Esophagus squamous epithelium (tissue), 5 donors: ENCODE results near the gene ERC2. TPM values are rescaled to one million over a fixed set of nuclear protein-coding genes. Genes with fewer than 3 reads are reported as not detected.
"Not testable (repeated sequence)": the region's sequence is repeated elsewhere in the genome, so short reads cannot be mapped to it uniquely, and the experiment has no call there.

ENCODE experiments used
- DNase-seq: peaks from one replicate; lab custom pipeline; 2025; lab: John Stamatoyannopoulos, UW
- H3K27ac ChIP-seq, 4 donors: fragments of 200-600 bp; sonication (generic); one replicate each; pipeline ENCODE4 v1.5.1; 2016 to 2019; ENCODE audit warnings: mild to moderate bottlenecking in 1 of 4
- H3K27me3 ChIP-seq, 4 donors: fragments of 200-600 bp; sonication (generic); 1 replicate in 3 of 4; 2 replicates in 1 of 4; pipeline versions ENCODE4 v1.5.1 to v1.6.0; 2017 to 2021; ENCODE audit warnings: antibody characterized with exemption in 1 of 4
- H3K36me3 ChIP-seq, 3 donors: fragments of 200-600 bp; sonication (generic); one replicate each; pipeline ENCODE4 v1.5.1; 2016 to 2019
- H3K4me1 ChIP-seq, 3 donors: fragments of 200-600 bp; sonication (generic); one replicate each; pipeline ENCODE4 v1.5.1; 2017 to 2019
- H3K4me3 ChIP-seq, 4 donors: fragments of 200-600 bp; sonication (generic); 1 replicate in 3 of 4; 2 replicates in 1 of 4; pipeline ENCODE4 v1.5.1; 2016 to 2019; ENCODE audit warnings: mild to moderate bottlenecking in 2 of 4, moderate library complexity in 1 of 4
- H3K9me3 ChIP-seq, 3 donors: fragments of 200-600 bp; sonication (generic); one replicate each; pipeline ENCODE4 v1.5.1; 2016 to 2019
- POLR2A ChIP-seq, 4 donors: fragments of 450-650 bp; IDR thresholded peaks; one replicate each; pipeline ENCODE4 v1.6.1; 2017; ENCODE audit warnings: antibody characterized with exemption in 4 of 4, mild to moderate bottlenecking in 4 of 4, moderate library complexity in 3 of 4
- WGBS, 2 donors: methylation state at CpG; one replicate each; pipeline ENCODE4 v1.1.5; 2018; 5-methylcytosine and 5-hydroxymethylcytosine counted together
- intact Hi-C: fragments of 100-400 bp; cut with DNase I; formaldehyde crosslinking; loops from one replicate; pipeline ENCODE4 v1.15.0; 2022
- total RNA-seq, 4 donors: library from RNA; depleted of rRNA; stranded (reverse); fragments of >200 nt; gene quantifications; one replicate each; pipeline ENCODE4 v1.1.0, GENCODE V29; 2016
- TF ChIP-seq, protein P1 (sequence below), 6 experiments: fragments of 450-650 bp in 4 of 6; fragments of 200-600 bp in 2 of 6; sonication (generic) in 2 of 6; IDR thresholded peaks; one replicate each; pipeline ENCODE4 v1.5.1; 2016 to 2019; ENCODE audit warnings: antibody characterized with exemption in 6 of 6, mild to moderate bottlenecking in 4 of 6, moderate library complexity in 4 of 6
- donor health status: DM: yes; HTN: yes; CAD: no.

ERC2 gene
- total RNA-seq, 4 donors from 2014 or later = 0.12 to 1.9 (median 0.86) TPM

DNA sequence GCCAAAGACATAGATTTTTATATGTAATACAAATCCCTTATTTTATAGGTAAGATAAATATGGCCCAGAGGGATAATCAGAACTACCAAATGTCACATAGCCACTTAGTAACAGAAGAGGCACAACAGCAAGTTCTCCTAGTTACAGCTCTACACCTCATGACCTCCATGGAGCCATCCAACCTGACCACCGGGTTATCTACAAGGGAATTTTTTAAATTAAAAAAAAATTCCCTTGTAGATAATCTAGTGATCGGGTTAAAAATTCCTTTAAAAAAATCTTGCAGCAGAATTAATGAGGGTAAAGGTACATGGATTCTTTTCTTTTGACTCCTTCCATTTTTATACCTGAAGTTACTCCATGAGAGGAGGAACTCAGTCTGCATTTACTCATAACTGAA, 615.9 kb downstream of the ERC2 start:
- TF ChIP-seq, protein P1, sequence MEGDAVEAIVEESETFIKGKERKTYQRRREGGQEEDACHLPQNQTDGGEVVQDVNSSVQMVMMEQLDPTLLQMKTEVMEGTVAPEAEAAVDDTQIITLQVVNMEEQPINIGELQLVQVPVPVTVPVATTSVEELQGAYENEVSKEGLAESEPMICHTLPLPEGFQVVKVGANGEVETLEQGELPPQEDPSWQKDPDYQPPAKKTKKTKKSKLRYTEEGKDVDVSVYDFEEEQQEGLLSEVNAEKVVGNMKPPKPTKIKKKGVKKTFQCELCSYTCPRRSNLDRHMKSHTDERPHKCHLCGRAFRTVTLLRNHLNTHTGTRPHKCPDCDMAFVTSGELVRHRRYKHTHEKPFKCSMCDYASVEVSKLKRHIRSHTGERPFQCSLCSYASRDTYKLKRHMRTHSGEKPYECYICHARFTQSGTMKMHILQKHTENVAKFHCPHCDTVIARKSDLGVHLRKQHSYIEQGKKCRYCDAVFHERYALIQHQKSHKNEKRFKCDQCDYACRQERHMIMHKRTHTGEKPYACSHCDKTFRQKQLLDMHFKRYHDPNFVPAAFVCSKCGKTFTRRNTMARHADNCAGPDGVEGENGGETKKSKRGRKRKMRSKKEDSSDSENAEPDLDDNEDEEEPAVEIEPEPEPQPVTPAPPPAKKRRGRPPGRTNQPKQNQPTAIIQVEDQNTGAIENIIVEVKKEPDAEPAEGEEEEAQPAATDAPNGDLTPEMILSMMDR (IDR thresholded peaks at IDR 0.05) = no peak
- no peak for TF ChIP-seq POLR2A (IDR thresholded peaks at IDR 0.05)
- Histone ChIP-seq H3K27ac (no peak overlapping the region), H3K27me3 (no peaks in the 10 kb centered on the region), H3K9me3 (no peaks in the 10 kb centered on the region), H3K36me3 (no peaks in the 10 kb centered on the region), H3K4me1 (no peaks in the 10 kb centered on the region), H3K4me3 (no peak overlapping the region)
- intact Hi-C loops = no loop called here
- WGBS, 2 donors = 85 to 92% methylated on average over 2 of the region's 2 CpGs
- no peak for DNase-seq

DNA sequence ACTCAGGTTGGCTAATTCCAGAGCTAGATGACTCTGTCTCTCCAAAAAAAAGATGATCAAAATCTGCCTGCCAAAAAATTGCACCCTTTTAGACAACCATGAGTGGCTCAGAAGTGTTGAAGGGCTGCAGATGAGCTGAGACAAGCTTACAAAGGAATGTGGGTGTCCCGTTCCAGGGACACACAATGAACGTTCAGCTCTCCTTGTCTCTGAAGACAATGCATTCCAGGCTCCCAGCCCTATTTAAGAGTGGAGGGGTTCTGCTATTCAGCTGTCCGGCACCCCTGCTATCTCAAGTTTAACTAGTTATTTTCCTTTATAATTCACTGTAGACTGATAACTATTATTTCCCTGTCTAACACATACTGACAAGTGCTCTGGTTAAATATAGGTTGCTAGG, 626.1 kb downstream of the ERC2 start:
- no peaks in the 10 kb centered on the region for H3K27me3 ChIP-seq
- no peaks in the 10 kb centered on the region for H3K9me3 ChIP-seq
- no peak overlapping the region for H3K4me3 ChIP-seq
- 40 to 57% methylated on average over 3 of the region's 3 CpGs for WGBS, 2 donors
- H3K4me1 ChIP-seq = no peaks in the 10 kb centered on the region
- intact Hi-C loops = no loop called here
- no peak overlapping the region for H3K27ac ChIP-seq
- TF ChIP-seq, protein P1 (IDR thresholded peaks at IDR 0.05) = no peak
- no peak for TF ChIP-seq POLR2A (IDR thresholded peaks at IDR 0.05)
- H3K36me3 ChIP-seq = no peaks in the 10 kb centered on the region
- no peak for DNase-seq

DNA sequence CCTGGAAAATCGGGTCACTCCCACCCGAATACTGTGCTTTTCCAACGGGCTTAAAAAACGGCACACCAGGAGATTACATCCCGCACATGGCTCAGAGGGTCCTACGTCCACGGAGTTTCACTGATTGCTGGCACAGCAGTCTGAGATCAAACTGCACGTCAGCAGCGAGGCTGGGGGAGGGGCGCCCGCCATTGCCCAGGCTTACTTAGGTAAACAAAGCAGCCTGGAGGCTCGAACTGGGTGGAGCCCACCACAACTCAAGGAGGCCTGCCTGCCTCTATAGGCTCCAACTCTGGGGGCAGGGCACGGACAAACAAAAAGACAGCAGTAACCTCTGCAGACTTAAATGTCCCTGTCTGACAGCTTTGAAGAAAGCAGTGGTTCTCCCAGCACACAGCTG, 636.4 kb downstream of the ERC2 start:
- H3K27me3 ChIP-seq, H3K4me3 ChIP-seq, intact Hi-C loops, H3K4me1 ChIP-seq, DNase-seq, H3K36me3 ChIP-seq, H3K27ac ChIP-seq, H3K9me3 ChIP-seq: not testable (repeated sequence)
- 78 to 84% methylated on average over 3 to 7 of the region's 13 CpGs for WGBS, 2 donors

DNA sequence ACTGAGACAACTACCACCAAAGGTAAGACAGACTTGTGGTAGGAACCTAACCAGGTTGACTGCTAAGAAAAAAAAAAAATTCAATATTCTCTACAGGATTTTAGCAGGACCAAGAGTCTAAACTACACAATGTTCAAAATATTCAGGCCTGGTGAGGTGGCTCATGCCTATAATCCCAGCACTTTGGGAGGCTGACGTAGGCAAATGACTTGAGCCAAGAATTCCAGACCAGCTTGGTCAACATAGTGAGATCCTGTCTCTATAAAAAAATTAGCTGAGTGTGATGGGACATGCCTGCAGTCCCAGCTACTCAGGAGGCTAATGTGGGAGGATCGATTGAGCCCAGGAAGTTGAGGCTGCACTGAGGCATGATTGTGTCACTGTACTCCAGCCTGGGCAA, 639.6 kb downstream of the ERC2 start:
- no peaks in the 10 kb centered on the region for H3K27me3 ChIP-seq
- H3K27ac ChIP-seq = no peak overlapping the region
- no peaks in the 10 kb centered on the region for H3K36me3 ChIP-seq
- WGBS, 2 donors = 47 to 82% methylated on average over 2 of the region's 2 CpGs
- TF ChIP-seq, protein P1 (IDR thresholded peaks at IDR 0.05) = no peak
- TF ChIP-seq POLR2A (IDR thresholded peaks at IDR 0.05) = no peak
- intact Hi-C loops = no loop called here
- no peak overlapping the region for H3K4me3 ChIP-seq
- no peaks in the 10 kb centered on the region for H3K9me3 ChIP-seq
- DNase-seq = no peak
- H3K4me1 ChIP-seq = peaks cover 0 to 7% (median 0%) of the 10 kb centered on the region in 3 donors

DNA sequence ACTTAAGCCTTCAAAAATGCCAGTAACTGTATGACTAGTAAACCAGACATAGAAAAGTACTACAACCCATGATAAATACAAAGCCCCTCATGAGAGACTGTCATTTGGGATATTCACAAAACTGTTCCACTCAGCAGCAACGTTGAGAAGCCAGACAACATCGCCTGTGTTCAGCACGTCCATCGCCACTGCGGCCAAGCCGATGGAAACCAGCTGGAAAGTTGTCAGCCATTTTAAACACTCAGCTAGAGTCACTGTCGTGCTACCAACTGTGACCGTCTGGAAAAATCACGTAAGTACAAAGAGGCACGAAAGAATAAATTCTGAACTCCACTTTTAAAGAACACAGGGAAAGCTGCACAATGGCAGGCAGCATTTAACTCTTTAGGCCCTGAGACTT, 640.5 kb downstream of the ERC2 start:
- Histone ChIP-seq H3K27me3 (no peaks in the 10 kb centered on the region), H3K9me3 (no peaks in the 10 kb centered on the region), H3K4me1 (peaks cover 0 to 7% (median 0%) of the 10 kb centered on the region in 3 donors), H3K27ac (no peak overlapping the region), H3K4me3 (no peak overlapping the region), H3K36me3 (no peaks in the 10 kb centered on the region)
- DNase-seq = no peak
- intact Hi-C loops = no loop called here
- TF ChIP-seq POLR2A (IDR thresholded peaks at IDR 0.05) = no peak
- TF ChIP-seq, protein P1 (IDR thresholded peaks at IDR 0.05) = no peak
- 77 to 85% methylated on average over 10 of the region's 10 CpGs for WGBS, 2 donors
